Nephron (organoid): Measurements from ENCODE around the gene GALNT18.

ENCODE experiments used
- H3K27ac Mint-ChIP-seq, 3 experiments: 2 replicates each; pipeline ENCODE4 v1.8.0; 2020; ENCODE audit warnings: mixed read lengths in 3 of 3, mild to moderate bottlenecking in 2 of 3, moderate library complexity in 1 of 3
- H3K27me3 Mint-ChIP-seq: 2 replicates; pipeline ENCODE4 v1.8.0; 2021; ENCODE audit warnings: low read depth, mild to moderate bottlenecking, moderate library complexity, mixed read lengths
- H3K36me3 Mint-ChIP-seq: 2 replicates; pipeline ENCODE4 v1.8.0; 2020; ENCODE audit warnings: low read depth, mixed read lengths
- H3K4me1 Mint-ChIP-seq: 2 replicates; pipeline ENCODE4 v1.8.0; 2020; ENCODE audit warnings: mixed read lengths
- H3K4me3 Mint-ChIP-seq, 3 experiments: 2 replicates each; pipeline ENCODE4 v1.8.0; 2020; ENCODE audit warnings: mild to moderate bottlenecking in 3 of 3, mixed read lengths in 3 of 3, moderate library complexity in 2 of 3
- H3K9me3 Mint-ChIP-seq: 2 replicates; pipeline ENCODE4 v1.8.0; 2020; ENCODE audit warnings: mixed read lengths
- CTCF ChIP-seq, 3 experiments: fragments of 200-600 bp; sonication (generic); IDR thresholded peaks; one replicate each; pipeline ENCODE4 v1.5.0; 2021; ENCODE audit warnings: antibody characterized with exemption in 3 of 3; ENCODE audit not compliant: unreplicated experiment in 3 of 3

GALNT18 gene

DNA sequence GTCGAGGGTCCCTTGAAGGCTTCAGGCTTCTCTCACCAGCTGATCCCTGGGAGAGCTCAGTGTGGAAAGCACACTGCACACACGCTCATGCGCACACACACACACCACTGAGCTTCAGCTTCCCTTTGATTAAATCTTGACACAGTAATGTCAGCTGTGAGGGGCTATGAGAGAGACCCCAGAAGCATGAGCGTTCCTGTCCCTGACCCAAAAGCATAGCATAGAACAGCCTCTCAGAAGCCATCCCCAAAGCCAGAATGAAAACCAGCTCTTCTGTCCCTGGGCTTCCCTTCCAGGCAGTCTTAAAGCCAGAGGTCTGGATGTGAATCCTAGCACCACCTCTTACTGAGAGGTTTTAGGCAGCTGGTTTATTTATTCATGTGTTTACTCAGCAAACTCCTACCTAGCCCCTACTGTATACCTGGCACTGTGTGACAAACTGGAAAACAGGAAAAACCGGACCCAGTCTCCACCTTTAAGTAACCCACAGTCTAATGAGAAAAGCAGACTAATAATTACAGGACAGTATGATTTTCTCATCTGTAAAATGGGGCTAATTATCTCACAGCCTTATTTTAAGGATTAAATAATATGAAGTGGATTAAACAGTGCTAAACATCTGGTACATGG, 15.9 kb downstream of the GALNT18 start:
- Mint-ChIP-seq H3K4me1 (peaks cover 20% of the 10 kb centered on the region), H3K27ac (peak overlapping the region in 2 of 3 experiments; percentile 46 to 52), H3K27me3 (peaks cover 17% of the 10 kb centered on the region), H3K9me3 (peaks cover 5% of the 10 kb centered on the region), H3K36me3 (no peaks in the 10 kb centered on the region), H3K4me3 (no peak overlapping the region)
- TF ChIP-seq CTCF (IDR thresholded peaks at IDR 0.05; ENCODE audit: unreplicated experiment in 3 of 3): no peak

GRCh38 chr11:11605181-11605580, 16.6 kb downstream of the GALNT18 start:
- H3K27ac Mint-ChIP-seq: peak overlapping the region; percentile 36 to 52 (median 50)
- H3K4me1 Mint-ChIP-seq: peaks cover 13% of the 10 kb centered on the region
- H3K4me3 Mint-ChIP-seq: no peak overlapping the region
- peaks cover 17% of the 10 kb centered on the region for H3K27me3 Mint-ChIP-seq
- H3K36me3 Mint-ChIP-seq: no peaks in the 10 kb centered on the region
- peaks cover 8% of the 10 kb centered on the region for H3K9me3 Mint-ChIP-seq
- no peak for TF ChIP-seq CTCF (IDR thresholded peaks at IDR 0.05; ENCODE audit: unreplicated experiment in 3 of 3)

GRCh38 chr11:11604370-11604990, 17.3 kb downstream of the GALNT18 start:
- Mint-ChIP-seq H3K27me3 (peaks cover 17% of the 10 kb centered on the region), H3K36me3 (no peaks in the 10 kb centered on the region), H3K4me3 (no peak overlapping the region), H3K4me1 (peaks cover 13% of the 10 kb centered on the region), H3K9me3 (peaks cover 9% of the 10 kb centered on the region), H3K27ac (peak overlapping the region in 2 of 3 experiments; percentile 50 to 52)
- no peak for TF ChIP-seq CTCF (IDR thresholded peaks at IDR 0.05; ENCODE audit: unreplicated experiment in 3 of 3)

DNA sequence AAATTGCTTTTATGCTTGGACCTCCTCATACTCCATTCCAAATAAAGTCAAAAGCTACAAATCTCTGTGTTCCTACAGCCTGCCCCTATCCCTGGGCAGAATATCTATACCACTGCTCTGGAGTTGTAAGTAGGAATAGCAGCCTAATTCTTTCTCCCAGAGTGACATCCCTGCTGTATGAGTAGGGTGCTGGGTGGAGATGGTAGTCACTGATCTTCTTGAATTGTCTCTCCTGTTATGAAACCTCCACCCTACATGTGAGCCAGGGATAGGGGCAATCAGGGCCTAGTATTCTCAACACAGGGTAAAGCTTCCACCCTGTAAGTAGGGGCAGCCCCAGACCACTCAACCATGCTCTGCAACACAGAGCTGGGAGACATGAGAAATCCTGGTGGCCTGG, 19.8 kb downstream of the GALNT18 start:
- TF ChIP-seq CTCF (IDR thresholded peaks at IDR 0.05; ENCODE audit: unreplicated experiment in 3 of 3): no peak
- H3K4me1 Mint-ChIP-seq: no peaks in the 10 kb centered on the region
- H3K36me3 Mint-ChIP-seq: no peaks in the 10 kb centered on the region
- peaks cover 9% of the 10 kb centered on the region for H3K9me3 Mint-ChIP-seq
- H3K4me3 Mint-ChIP-seq: no peak overlapping the region
- peaks cover 12% of the 10 kb centered on the region for H3K27me3 Mint-ChIP-seq
- no peak overlapping the region for H3K27ac Mint-ChIP-seq

DNA sequence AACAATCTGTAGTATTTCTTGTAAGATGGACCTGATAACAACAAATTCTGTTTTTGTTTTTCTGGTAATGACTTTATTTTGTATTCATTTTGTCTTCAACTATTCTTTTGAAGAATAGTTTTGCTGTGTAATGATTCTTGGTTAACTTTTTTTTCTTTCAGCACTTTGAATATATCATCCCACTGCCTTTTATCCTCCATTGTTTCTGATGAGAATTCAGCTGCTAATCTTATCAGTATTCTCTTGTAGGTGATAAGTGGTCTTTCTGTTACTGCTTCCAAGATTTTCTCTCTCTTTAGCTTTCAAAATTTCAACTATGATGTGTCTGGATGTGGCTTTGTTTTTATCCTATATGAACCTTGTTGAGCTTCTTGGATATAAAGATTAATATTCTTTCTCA, 21.5 kb downstream of the GALNT18 start:
- Mint-ChIP-seq H3K4me3 (no peak overlapping the region), H3K36me3 (no peaks in the 10 kb centered on the region)

More for the DNA sequence above, 21.5 kb downstream of the GALNT18 start:
- no peaks in the 10 kb centered on the region for H3K4me1 Mint-ChIP-seq
- peaks cover 9% of the 10 kb centered on the region for H3K9me3 Mint-ChIP-seq
- H3K27ac Mint-ChIP-seq: no peak overlapping the region
- TF ChIP-seq CTCF (IDR thresholded peaks at IDR 0.05; ENCODE audit: unreplicated experiment in 3 of 3): no peak
- peaks cover 7% of the 10 kb centered on the region for H3K27me3 Mint-ChIP-seq
